NOMO-1 treated with dmso at 0.1 percent for 144 hours (cell line): Measurements from ENCODE around the gene ERI2.

Experiments used
- DNase-seq: peaks from one replicate; lab custom pipeline; 2025; ENCODE audit not compliant: unreplicated experiment; lab: John Stamatoyannopoulos, UW

Gene ERI2

GRCh38 chr16:20818929-20819585 is 12.8 kb upstream of the ERI2 start:
- DNase-seq: no peak

- no peak for DNase-seq
Measured at GRCh38 chr16:20814784-20815183, 8.5 kb upstream of the ERI2 start.

DNA sequence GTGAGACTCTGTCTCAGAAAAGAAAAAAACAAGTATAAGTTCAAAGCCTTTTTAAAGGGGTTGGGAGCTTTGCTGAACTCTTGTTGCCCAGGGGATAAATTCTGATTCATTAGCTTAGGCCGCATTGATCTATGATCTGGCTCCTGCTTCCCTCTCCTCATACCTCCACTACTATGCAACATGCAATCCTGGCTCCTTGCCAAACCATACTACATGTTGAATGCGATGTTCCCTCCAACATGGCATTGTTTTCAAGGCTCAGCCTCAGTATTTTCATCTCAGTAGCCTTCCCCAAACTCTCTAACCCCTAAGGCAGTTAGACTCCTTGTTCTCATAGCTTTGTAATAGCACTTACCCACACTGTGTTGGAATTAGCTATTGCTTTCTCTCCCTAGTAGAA is 6.2 kb upstream of the ERI2 start:
- no peak for DNase-seq

DNA sequence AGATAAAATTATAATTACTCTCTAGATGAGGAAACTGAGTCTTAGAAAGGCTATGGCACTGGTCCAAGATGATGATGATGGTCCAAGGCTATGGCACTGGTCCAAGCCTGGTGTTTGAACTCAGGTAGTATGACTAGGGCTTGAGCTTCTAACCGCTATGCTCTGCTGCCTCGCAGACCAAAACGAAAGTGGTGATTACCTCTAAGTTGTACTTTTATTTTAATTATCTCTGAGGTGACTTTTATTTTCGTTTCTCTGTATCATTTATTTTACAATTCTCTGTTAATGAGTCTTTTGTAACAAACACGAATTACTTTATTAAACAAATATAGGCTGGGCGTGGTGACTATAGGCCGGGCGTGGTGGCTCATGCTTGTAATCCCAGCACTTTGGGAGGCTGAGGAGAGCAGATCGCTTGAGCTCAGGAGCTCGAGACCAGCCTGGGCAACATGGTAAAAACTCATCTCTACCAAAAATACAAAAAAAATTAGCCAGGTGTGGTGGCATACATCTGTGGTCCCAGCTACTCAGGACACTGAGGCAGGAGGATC is 5.7 kb upstream of the ERI2 start:
- DNase-seq: no peak

DNA sequence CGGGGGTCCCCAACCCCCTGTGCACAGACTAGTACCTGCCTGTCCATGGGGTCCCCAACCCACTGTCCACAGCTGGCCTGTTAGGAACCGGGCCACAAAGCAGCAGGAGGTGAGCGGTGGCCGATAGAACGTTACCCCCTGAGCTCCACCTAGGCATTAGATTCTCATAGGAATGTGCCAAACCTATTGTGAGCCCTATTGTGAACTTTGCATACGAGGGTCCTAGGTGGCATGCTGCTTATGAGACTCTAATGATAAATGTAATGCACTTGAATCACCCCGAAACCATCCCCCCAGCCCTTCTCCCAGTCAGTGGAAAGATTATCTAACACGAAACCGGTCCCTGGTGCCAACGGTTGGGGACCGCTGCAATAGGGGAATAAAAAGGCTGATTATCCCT is 1.6 kb upstream of the ERI2 start:
- DNase-seq: no peak

- DNase-seq: peak; percentile 22
Measured at GRCh38 chr16:20805684-20806167, 546 bp downstream of the ERI2 start.

GRCh38 chr16:20803561-20804214 is 2.6 kb downstream of the ERI2 start:
- no peak for DNase-seq

- DNase-seq: no peak
Measured at GRCh38 chr16:20803192-20803560, 3.1 kb downstream of the ERI2 start.

DNA sequence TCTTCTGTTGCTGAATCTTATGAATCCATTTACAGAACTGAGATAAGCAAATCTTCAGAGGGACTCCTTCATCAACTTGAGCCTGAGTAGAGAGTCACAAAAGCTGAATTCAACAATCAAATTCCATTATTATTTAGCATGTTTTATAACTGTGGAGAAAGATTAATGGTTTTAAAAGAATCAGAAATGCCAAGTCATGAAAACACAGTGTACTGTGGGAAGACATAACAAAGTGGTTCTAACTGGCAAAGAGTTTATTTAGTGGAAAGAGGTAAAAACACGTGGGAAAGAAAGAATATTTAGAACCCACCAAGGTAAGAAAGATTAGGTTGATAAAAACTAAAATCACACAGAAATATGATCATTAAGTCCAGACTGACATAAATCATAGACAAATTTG is 5.0 kb downstream of the ERI2 start:
- no peak for DNase-seq

GRCh38 chr16:20799599-20799998 is 6.7 kb downstream of the ERI2 start:
- no peak for DNase-seq

DNA sequence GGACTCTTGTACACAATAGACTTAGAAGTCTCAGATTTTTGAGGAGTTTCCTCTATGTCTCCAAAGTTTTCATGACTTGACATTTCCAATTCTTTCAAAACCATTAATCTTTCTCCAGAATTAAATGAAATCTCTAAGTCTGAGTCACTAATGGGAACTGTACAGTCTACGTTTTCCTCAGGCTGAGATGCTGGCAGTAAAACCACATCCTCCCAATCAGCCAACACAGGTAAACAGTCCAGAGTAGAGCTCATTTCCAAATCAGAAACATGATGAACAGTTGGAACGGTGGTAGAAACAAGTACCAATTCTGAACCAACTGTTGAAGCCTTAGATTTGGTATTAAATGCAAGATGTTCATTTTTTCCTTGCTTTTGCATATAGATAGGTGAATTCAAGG is 7.9 kb downstream of the ERI2 start:
- no peak for DNase-seq

DNA sequence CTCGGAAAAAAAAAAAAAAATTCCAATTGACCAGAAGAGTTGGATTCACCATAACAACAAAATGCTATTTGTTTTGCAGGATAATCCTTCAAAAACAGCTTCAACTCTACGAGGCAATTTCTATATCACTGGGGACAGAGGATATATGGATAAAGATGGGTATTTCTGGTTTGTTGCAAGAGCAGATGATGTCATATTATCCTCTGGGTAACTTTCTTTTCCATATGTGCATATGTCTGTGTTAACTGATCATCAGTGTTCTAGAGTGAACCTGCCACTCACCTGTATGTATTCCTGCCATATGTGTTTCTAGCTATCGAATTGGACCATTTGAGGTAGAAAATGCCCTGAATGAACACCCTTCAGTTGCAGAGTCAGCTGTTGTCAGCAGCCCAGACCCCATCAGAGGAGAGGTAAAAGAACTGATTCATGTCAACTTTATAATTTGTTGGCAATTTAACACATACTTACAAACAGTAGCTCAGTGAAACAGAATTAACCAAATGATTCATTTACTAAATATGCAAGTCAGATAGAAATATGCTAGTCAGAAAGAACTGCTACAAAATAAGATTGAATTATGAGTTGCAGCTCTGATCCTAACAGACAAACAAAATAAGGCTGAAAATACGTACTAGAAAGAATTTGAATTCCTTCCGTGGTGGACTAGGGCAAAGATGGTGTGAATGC is 14.2 kb downstream of the ERI2 start:
- no peak for DNase-seq

DNA sequence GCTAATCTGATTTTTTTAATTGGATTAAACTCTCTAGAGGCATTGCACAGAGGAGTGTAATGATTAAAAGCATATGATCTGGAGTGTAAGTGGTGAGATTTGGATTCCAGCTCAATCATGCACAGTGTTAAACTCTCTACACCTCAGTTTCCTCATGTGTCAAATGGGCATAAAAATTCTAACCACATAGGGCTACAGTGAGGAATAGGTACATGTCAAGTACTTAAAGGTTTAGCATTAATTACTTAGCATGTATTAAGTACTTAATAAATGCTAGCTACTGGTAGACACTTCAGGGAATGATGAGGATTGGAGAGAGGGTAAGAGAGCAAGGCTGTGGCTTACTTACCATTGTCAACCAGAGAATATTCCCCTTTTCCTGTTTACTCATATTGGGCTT is 17.1 kb downstream of the ERI2 start:
- no peak for DNase-seq

DNA sequence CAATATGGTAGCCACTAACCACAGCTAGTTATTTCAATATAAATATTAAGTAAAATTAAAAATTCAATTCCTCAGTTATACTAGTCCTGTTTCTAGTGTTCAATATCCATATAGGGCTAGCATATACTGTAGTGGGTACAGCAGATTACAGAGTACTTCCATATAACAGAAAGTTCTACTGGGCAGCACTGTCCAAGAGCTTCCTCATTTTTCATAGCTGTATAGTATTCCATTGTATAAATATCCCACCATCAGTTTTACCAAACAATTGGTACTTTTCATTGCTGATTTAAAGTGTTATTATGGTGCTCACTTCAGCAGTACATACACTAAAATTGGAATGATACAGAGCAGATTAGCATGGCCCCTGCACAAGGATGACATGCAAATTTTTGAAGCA is 22.1 kb downstream of the ERI2 start:
- no peak for DNase-seq

DNA sequence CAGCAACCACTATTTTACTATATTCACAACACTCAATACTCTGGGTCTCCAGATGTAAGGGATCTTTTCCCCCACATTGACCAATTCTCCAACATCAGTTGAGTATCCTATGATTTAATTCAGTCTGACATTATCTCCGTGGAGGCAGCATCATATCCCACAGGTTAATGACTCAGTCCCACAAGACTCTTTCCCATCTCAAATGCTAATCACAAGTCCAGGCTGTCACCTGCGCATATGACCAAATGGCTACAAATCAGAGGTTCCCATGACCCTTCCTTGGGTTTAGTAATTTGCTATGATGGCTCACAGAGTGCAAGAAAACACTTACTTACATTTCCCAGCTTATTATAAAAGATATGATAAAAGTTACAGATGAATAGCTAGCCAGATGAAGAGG is 23.8 kb downstream of the ERI2 start:
- DNase-seq: no peak

DNA sequence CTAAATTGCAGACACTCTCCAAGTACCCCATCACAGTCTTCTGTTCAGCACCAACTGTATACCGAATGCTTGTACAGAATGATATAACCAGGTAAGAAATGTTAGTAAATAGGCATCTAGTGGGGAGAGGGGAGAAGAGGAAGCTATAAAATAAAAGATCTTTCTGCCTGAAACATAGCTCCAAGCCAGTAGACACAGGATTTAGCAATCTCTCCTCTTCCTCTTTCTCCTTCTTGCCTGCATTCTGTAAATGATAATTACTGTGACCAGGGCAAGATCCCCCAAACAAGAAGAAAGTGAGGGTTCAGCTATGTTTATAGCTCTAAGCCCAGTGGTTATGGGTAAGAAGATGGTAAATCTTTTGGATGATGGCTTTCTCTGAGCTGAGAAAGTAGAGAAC is 24.6 kb downstream of the ERI2 start:
- peak; percentile 68 for DNase-seq

GRCh38 chr16:20774703-20775362 is 31.4 kb downstream of the ERI2 start:
- peak; percentile 1 for DNase-seq

DNA sequence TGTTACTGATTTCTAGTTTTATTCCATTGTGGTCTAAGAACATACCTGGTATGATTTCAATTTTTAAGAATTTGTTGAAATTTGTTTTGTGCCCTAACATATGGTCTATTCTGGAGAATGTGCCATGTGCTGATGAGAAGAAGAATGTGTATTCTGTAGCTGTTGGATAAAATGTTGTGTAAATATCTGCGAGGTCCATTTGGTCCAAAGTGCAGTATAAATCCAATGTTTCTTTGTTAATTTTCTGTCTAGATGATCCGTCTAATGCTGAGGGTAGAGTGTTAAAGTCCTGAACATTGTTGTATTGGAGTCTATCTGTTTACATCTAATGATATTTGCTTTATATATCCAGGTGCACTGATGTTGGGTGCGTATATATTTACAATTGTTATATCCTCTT is 32.6 kb downstream of the ERI2 start:
- no peak for DNase-seq

GRCh38 chr16:20768818-20769217 is 37.5 kb downstream of the ERI2 start:
- DNase-seq: no peak

- no peak for DNase-seq
Measured at GRCh38 chr16:20768121-20768520, 38.2 kb downstream of the ERI2 start.

DNA sequence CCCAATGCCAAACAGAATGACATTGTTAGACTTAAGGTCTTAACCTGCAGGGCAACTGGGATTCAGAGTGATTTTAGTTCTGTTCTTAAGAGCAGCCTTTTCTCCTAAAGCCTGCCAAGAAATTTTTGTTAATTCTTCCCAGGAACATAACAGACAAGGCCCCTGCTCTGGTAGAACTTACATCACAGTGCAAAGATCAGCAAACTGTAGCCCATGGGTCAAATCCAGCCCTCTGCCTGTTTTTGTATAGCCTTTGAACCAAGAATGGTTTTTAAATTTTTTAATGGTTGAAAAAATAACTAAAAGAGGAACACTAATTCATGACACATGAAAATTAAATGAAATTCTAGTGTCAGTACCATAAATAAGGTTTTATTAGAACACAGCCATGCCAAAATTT is 38.7 kb downstream of the ERI2 start:
- DNase-seq: no peak

GRCh38 chr16:20766294-20766693 is 40.0 kb downstream of the ERI2 start:
- no peak for DNase-seq
